GM19193 (cell line): ENCODE data around the gene FAF2.

Source experiments
- POLR2A ChIP-seq: IDR thresholded peaks from 4 replicates; pipeline ENCODE4 v1.6.1; 2011; ENCODE audit not compliant: insufficient read depth, insufficient read length; ENCODE audit errors: extremely low read depth

The FAF2 gene

GRCh38 chr5:176549871-176550270 is 101.7 kb downstream of the FAF2 start:
- TF ChIP-seq POLR2A, result no peak

GRCh38 chr5:176550275-176550831 is 102.2 kb downstream of the FAF2 start:
- no peak for TF ChIP-seq POLR2A

- no peak for TF ChIP-seq POLR2A
Measured at GRCh38 chr5:176552332-176552869, 104.2 kb downstream of the FAF2 start.

- TF ChIP-seq POLR2A, result no peak
Measured at GRCh38 chr5:176553260-176554085, 105.3 kb downstream of the FAF2 start.

- no peak for TF ChIP-seq POLR2A
Measured at GRCh38 chr5:176557846-176558245, 109.7 kb downstream of the FAF2 start.
